NT2/D1 (cell line): ENCODE data around the gene IL17B.

ENCODE experiments used
- SUZ12 ChIP-seq: IDR thresholded peaks from 2 replicates; pipeline ENCODE4 v1.6.1; 2011; ENCODE audit not compliant: insufficient read length, insufficient read depth; ENCODE audit errors: extremely low read depth
- YY1 ChIP-seq: IDR thresholded peaks from 2 replicates; pipeline ENCODE4 v1.6.1; 2011; ENCODE audit not compliant: insufficient read length, insufficient read depth
- ZNF274 ChIP-seq: IDR thresholded peaks from 2 replicates; pipeline ENCODE4 v1.6.1; 2011; ENCODE audit warnings: mild to moderate bottlenecking, low read depth, low read length

DNA sequence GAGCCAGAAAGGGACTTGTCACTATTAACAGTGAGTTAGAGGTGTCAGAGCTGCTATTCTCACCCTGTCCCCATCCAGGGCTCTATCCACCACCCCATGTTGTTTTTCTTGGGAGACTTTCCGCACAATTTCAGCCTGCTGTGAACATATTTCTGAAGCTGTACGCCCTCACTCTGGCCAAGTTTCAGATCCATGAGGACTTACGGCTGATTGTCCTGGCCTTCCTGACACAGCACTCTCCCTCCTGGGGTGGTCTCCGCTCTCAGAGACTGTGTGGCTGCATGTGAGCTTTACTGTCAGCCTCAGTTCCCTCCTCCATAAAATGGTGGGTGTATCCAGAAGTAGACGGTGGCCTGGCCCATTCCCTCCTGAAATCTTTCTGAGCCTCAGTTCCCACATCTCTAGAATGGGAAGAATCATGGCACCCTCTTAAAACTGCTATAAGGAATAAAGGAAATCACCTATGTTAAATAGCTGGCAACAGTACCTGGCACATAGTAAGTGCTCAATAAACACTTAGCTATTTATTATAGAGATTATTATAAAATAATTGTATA, 804 bp upstream of the IL17B start:
- no peak for TF ChIP-seq YY1
- TF ChIP-seq ZNF274, result no peak
- TF ChIP-seq SUZ12, result no peak
